ENCODE results near the gene TCF15. TPM values are rescaled to one million over a fixed set of nuclear protein-coding genes. Genes with fewer than 3 reads are reported as not detected.

The TCF15 gene
- total and polyA plus RNA-seq, 2 of the 13 experiments (the other 11 are each of a cell fraction or from before 2014, with no cell fraction given): not detected

- TF ChIP-seq ZNF33A (CRISPR knock-in tag; IDR thresholded peaks at IDR 0.05; ENCODE audit: borderline replicate concordance) (no peak), DR1 (CRISPR knock-in tag; IDR thresholded peaks at IDR 0.05) (no peak), RFXANK (CRISPR knock-in tag; IDR thresholded peaks at IDR 0.05) (no peak), ZNF3 (CRISPR knock-in tag; IDR thresholded peaks at IDR 0.05) (peak; percentile 9; the same call in 1 of the 2 replicates), HOXD1 (CRISPR knock-in tag; IDR thresholded peaks at IDR 0.05) (no peak), SIX1 (CRISPR knock-in tag; IDR thresholded peaks at IDR 0.05; ENCODE audit: borderline replicate concordance) (no peak), ZBTB25 (CRISPR knock-in tag; IDR thresholded peaks at IDR 0.05) (no peak), ZNF367 (CRISPR knock-in tag; IDR thresholded peaks at IDR 0.05; ENCODE audit: borderline replicate concordance) (no peak), IKZF1 (IDR thresholded peaks at IDR 0.05) (no peak), ZNF747 (CRISPR knock-in tag; IDR thresholded peaks at IDR 0.05; ENCODE audit: borderline replicate concordance) (no peak), RNF219 (CRISPR knock-in tag; IDR thresholded peaks at IDR 0.05) (peak; percentile 37; the same call in 1 of the 2 replicates), CEBPZ (IDR thresholded peaks at IDR 0.05; ENCODE audit: low read length) (no peak), ATRX (CRISPR knock-in tag; IDR thresholded peaks at IDR 0.05; ENCODE audit: borderline replicate concordance) (no peak), ZNF337 (CRISPR knock-in tag; IDR thresholded peaks at IDR 0.05; ENCODE audit: borderline replicate concordance, low read depth) (no peak; the same call in 1 of the 2 replicates), ZBTB49 (CRISPR knock-in tag; IDR thresholded peaks at IDR 0.05; ENCODE audit: borderline replicate concordance) (no peak)
These were observed 43.7 kb upstream of the TCF15 start (continued) for GRCh38 chr20:653590-654416.

All from HepG2 (cell line).